ENCODE data around the gene TRIM26.
"Not testable (repeated sequence)": the region's sequence is repeated elsewhere in the genome, so short reads cannot be mapped to it uniquely, and the experiment has no call there.

Gene TRIM26

DNA sequence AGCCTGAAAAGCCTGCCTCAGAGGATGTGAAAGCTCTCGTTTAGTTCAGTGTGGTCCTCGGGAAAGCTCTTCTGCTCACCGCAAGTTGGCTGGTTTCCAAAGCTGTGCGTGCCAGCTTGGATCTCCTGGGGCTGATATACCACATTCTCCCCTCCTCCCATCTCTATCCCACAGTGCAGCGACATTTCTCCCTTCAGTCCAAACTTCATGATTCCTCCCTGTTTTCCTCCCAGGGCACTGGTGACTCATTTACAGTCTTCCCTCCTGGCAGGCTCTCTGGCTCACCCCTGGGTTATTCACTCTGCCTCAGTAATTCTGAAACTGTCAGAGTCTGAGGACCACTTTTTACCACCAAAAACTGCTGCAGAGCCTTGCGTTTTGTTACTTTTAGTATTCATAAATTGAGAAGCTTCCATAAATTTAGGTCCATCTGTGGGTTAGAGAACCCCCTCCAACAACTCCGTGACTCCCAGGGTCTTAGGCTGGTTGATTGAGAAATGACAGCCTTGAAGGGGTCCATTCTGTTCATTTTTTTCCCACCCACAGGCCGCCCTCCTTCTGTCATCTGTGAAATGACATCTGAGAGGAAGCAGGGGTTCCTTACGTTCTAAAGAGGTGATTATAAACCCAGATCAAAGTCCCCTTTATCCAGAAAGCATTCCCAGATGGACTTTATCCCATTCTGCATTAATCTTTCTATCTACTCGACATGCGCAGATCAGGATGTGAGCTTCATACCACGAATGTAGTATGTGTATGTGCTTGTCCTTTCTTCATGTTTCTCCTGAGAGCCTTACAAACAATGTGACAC is 58.3 kb downstream of the TRIM26 start:
- DNase-seq (ENCODE audit: low read depth) = no peak

DNA sequence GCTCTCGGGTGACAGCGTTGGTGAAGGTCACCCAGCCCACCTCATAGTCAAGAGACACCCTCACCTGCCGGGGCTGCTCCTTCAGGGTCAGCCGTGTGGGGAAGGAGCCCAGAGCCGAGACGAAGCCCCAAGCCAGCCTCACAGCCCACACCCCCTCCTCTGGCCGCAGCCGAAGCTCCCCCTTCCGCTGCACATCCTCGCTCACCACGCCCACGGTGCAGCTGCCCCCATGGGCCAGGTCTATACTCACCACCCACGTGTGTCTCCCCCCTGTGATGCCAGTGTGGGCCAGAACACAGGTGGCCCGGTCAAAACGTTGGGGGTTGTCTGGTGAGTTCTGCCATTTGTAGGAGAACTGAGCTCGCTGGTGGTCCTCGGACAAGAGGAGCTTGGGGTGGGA is 59.1 kb downstream of the TRIM26 start:
- no peak for DNase-seq (ENCODE audit: low read depth)

DNA sequence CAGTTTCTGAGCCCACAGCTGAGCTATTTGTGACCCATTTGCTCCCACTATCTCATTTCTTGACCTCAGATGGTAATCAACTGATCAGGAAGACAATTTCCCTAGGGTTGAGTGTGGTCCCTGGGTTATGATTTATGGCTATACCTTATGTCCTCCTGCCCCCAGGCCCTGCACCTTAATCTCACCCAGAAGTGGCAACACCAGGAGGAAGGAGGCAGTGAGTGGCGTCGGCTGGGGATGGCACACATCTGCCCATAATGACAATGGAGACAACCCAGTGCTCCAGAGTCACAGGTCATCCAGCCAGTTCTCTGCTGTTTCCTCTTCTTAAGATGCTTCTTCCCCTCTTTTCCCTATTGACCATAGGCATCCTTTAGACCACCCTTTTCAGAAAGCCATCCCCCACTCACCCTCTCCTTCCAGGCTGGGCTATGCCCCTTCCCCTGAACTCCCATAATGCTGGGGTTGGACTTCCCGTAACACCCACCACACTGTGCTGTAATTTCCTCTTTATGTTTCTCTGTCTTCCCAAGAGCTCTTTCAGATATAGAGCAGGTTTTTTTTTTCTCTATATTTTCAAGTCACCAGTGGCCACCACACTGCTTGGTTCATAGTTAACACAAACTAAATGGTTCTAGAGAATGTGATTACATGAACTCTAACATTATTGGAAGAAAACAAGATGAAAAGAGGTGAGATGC is 60.1 kb downstream of the TRIM26 start:
- DNase-seq (ENCODE audit: low read depth) = no peak

DNA sequence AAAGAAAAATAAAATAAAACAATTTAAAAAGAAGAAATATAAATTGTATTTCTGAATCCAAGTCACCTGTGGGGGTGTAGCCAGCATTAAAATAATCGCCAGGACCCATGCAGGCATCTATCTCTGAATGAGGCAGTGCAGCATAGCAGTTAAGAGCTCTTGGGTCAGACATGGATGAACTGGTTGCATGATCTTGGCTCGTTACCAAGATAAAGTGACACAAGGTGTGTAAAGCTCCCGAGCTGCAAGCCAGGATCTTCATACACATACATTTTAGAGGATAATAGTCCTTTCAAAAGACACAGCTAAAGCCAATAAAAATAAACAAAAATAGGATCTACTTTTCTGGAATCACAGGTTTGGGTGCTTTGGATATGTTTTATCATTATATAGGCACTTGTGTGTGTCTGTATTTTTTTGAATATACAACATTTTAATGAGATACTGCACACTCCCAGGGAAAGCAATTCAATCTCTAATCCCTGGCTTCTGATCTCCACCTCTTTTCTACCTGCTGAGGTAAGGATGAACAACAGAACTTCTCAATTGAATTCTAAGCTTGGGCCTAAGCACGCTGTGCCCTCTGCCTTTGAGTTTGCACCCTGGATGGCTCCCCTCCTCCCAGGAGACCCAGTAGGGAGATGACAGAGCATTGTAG is 61.1 kb downstream of the TRIM26 start:
- DNase-seq (ENCODE audit: low read depth) = no peak

DNA sequence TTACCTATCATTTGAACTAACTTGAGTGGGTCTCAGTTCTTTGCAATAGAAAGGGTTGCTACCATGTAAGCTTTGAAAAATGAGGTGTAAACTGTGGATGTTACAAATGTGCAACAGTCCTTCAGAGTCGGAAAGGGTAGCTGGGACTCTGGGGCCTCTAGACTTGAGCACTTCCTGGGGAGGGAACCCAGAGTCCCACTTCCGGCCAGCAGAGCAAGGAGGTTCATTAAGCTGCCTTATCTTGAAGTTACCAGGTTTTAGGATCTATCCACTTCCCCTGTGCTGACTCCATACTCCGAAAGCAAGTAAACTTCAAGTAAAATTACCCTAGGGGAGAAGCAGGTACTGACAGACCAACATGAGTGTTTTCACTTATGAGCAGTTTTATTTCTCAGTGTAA is 61.6 kb downstream of the TRIM26 start:
- no peak for DNase-seq (ENCODE audit: low read depth)

- no peak for DNase-seq (ENCODE audit: low read depth)
Measured at GRCh38 chr6:30150671-30151395, 62.4 kb downstream of the TRIM26 start.

DNA sequence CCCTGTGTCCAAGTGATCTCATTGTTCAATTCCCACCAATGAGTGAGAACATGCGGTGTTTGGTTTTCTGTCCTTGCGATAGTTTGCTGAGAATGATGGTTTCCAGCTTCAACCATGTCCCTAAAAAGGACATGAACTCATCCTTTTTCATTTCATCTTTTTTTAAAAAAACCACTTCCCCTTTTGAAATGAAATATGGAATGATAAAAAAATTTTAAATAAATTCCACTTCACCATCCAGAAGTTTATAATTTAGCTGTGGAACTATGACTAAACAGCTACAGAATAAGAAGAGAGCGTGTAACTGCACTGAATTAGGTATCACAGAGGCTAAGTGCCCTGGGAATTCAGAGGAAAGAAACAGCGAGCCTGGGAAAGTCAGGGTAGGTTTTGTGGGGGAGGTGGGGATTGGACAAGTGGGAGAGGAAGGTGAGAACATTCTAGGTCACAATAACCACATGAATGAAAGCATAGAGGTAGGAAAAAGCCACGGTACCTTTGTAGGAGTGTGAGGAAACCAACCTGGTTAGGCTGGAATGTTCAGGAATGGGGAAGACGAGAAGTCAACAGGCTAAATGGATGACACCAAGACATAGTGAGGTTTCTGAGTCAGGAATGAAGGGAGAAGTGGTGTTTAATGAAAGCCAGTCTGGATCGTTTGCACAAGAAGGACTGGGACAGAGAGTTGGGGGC is 63.2 kb downstream of the TRIM26 start:
- DNase-seq (ENCODE audit: low read depth) = no peak

DNA sequence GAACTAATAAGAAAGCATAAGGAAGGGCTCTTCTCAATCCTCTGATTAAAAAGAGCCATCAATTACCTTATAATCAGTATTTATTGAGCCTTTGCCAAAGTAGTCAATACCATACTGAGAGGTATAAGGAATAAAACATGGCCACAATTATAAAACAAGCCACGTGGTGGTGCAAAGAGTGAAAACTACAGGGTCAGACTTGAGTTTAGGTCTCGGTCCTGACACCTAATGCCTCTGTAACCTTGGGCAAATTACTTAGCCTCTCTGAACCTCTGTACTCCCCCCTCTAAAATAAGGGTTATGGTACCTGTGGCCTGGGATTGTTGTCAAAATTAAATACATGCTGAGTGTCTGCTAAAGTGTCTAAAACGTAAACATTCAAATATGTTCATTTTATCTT is 64.0 kb downstream of the TRIM26 start:
- DNase-seq (ENCODE audit: low read depth) = no peak

DNA sequence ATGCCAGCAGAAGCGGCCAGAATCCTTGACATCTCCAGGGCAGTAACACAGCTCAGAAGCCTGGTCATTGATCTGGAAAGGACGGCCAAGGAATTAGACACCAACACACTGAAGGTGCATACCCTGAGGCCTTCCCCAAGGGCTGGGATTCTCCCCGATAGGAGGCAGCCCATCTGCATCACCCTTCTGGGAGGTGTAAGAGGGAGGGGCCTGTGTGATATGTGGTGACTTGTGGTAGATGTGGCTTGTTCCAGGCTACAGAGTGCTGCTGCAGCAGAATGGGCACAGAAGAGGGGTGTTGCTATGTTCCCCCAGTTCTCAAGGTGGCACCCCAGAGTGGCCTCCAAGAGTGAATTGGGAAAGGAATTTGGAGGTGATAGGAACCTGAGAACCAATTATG is 66.1 kb downstream of the TRIM26 start:
- no peak for DNase-seq (ENCODE audit: low read depth)

- DNase-seq (ENCODE audit: low read depth) = no peak
Measured at GRCh38 chr6:30145818-30146217, 67.4 kb downstream of the TRIM26 start.

- DNase-seq (ENCODE audit: low read depth) = no peak
Measured at GRCh38 chr6:30144811-30145210, 68.4 kb downstream of the TRIM26 start.

- no peak for DNase-seq (ENCODE audit: low read depth)
Measured at GRCh38 chr6:30143780-30144179, 69.4 kb downstream of the TRIM26 start.

DNA sequence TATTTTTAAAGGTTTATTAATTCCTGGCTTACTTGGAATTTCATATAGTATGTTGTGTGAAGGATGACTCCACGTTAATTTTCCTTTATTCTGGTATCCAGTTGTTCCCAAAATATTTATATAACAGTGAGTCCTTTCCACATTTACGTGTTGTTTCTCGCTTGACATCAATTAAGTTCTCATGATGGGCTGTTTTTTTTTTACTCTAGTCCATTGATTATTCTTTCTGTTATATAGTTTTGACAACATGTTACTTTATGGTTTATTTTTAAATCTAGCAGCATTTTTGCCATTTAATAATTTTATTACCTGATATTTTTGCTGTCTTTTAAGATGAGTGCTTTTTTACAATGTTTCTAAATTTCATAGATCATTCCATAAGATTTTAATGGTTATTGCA is 70.5 kb downstream of the TRIM26 start:
- no peak for DNase-seq (ENCODE audit: low read depth)

DNA sequence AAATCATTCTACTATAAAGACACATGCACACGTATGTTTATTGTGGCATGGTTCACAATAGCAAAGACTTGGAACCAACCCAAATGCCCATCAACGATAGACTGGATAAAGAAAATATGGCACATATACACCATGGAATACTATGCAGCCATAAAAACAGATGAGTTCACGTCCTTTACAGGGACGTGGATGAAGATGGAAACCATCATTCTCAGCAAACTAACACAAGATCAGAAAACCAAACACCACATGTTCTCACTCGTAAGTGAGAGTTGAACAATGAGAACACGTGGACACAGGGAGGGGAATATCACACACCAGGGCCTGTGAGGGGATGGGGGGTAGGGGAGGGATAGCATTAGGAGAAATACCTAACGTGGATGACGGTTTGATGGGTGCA is 73.0 kb downstream of the TRIM26 start:
- not testable (repeated sequence) for DNase-seq (ENCODE audit: low read depth)

DNA sequence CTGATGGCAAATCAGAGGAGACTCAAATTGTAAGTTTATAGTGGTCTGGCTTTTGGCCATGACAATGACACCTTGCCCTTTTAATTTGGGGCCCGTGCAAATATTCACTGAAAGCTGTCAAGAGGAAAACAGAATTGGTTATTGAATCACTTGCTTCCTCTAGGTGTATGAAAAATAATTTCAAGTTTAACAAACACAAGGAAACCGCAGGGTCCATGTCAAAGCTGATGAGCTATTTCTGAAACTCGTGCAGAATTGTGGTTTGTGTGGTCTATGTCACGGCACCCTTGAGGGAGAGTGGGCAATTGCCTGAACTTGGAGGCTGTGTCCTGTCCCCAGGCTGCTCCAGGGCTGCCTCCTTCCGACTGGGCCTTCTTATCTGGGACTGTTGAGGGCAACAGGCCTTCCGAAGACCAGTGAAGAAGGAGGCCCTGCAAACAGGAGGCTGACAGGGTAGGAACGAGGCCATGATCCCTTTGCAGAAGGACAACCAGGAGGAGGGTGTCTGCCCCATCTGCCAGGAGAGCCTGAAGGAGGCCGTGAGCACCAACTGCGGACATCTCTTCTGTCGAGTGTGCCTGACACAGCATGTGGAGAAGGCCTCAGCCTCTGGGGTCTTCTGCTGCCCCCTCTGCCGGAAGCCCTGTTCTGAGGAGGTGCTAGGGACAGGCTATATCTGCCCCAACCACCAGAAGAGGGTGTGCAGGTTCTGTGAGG is 76.5 kb downstream of the TRIM26 start:
- no peak for DNase-seq (ENCODE audit: low read depth)

- no peak for DNase-seq (ENCODE audit: low read depth)
Measured at GRCh38 chr6:30135757-30136156, 77.4 kb downstream of the TRIM26 start, which contains the start of gene TRIM40. Gene TRIM40, plus strand, starts transcription at chr6:30136140. Its CDS starts 897 bp downstream, at chr6:30137037.

GRCh38 chr6:30135147-30135546 is 78.1 kb downstream of the TRIM26 start:
- no peak for DNase-seq (ENCODE audit: low read depth)

Measured in fibroblast of the conjunctiva (primary cell).